Lung (tissue), 12 donors: ENCODE results near the gene CDC42BPB. TPM values are rescaled to one million over a fixed set of nuclear protein-coding genes. Genes with fewer than 3 reads are reported as not detected.

Experiments
- ATAC-seq: fragments of 200-7000 bp; cut with Tn5 transposase; one replicate; pipeline ENCODE4 v1.9.1; 2020; ENCODE audit warnings: moderate number of reproducible peaks; ENCODE audit not compliant: insufficient read depth, low FRiP score
- DNase-seq, 3 donors: peaks; one replicate each; pipeline ENCODE4 v3.0.0-alpha.2; 2013 to 2017
- H3K27ac ChIP-seq, 2 donors: one replicate each; pipeline ENCODE4 v1.5.1; 2013; ENCODE audit warnings: mild to moderate bottlenecking in 2 of 2, moderate library complexity in 2 of 2, control low read depth in 1 of 2, inconsistent platforms in 1 of 2, low read depth in 1 of 2, low read length in 1 of 2
- H3K27me3 ChIP-seq, 3 donors: one replicate each; pipeline ENCODE4 v1.5.1; 2013; ENCODE audit warnings: low read length in 2 of 3; ENCODE audit not compliant: control insufficient read depth in 3 of 3, insufficient read depth in 3 of 3
- H3K36me3 ChIP-seq, 4 donors: one replicate each; pipeline ENCODE4 v1.5.1; 2013; ENCODE audit warnings: low read length in 4 of 4, mild to moderate bottlenecking in 1 of 4, moderate library complexity in 1 of 4; ENCODE audit not compliant: control insufficient read depth in 4 of 4, insufficient read depth in 4 of 4
- H3K4me1 ChIP-seq, 5 donors: one replicate each; pipeline ENCODE4 v1.5.1; 2013; ENCODE audit warnings: low read length in 5 of 5, mild to moderate bottlenecking in 2 of 5, moderate library complexity in 1 of 5; ENCODE audit not compliant: control insufficient read depth in 5 of 5, insufficient read depth in 5 of 5
- H3K4me3 ChIP-seq: one replicate; pipeline ENCODE4 v1.5.1; 2013; ENCODE audit warnings: mild to moderate bottlenecking, control low read depth, moderate library complexity
- H3K9ac ChIP-seq, 2 donors: one replicate each; pipeline ENCODE4 v1.5.1; 2013; ENCODE audit warnings: low read length in 2 of 2, control low read depth in 1 of 2; ENCODE audit not compliant: insufficient read depth in 1 of 2
- H3K9me3 ChIP-seq, 4 donors: one replicate each; pipeline ENCODE4 v1.5.1; 2013; ENCODE audit warnings: low read length in 3 of 4, mild to moderate bottlenecking in 1 of 4, moderate library complexity in 1 of 4; ENCODE audit not compliant: control insufficient read depth in 4 of 4, insufficient read depth in 3 of 4
- WGBS, 2 donors: extraction: QIAGEN DNeasy Blood & Tissue Kit; methylation state at CpG; one replicate each; pipeline ENCODE4 v1.1.7; 2013; 5-methylcytosine and 5-hydroxymethylcytosine counted together
- polyA plus RNA-seq, 2 donors: library from polyadenylated mRNA; stranded (reverse); fragments of 200-250 nt; gene quantifications; one replicate each; pipeline ENCODE4 v1.2.1, GENCODE V29; 2013
- total RNA-seq, 2 donors: library from RNA; depleted of rRNA in 1 of 2; stranded (reverse); fragments of >200 nt in 1 of 2; gene quantifications; one replicate each; pipeline ENCODE4 v1.2.1, GENCODE V29; 2014 to 2021
- TF ChIP-seq, protein P1 (sequence below): IDR thresholded peaks from 2 replicates; pipeline ENCODE4 v1.5.1; 2012; ENCODE audit warnings: mild to moderate bottlenecking; ENCODE audit errors: control extremely low read depth, extremely low read depth
- donor health status: control.
- donor health status: control.
- donor health status: Bipolar disorder and iron deficiency.
- donor health status: healthy.
- donor health status: DM: yes; HTN: yes; CAD: no.

The CDC42BPB gene
- total and polyA plus RNA-seq, 4 donors = 39.3 to 97.9 (median 66.6) TPM

- peaks cover 3 to 41% (median 25%) of the 10 kb centered on the region in 5 donors for H3K4me1 ChIP-seq
- no peak for ATAC-seq
- DNase-seq = peak in 2 of 3 donors; percentile 54 to 73
- peak overlapping the region; percentile 28 to 71 for H3K27ac ChIP-seq
- 51 to 56% methylated on average over 15 of the region's 15 CpGs for WGBS, 2 donors
- H3K36me3 ChIP-seq = peaks cover 0 to 5% (median 0%) of the 10 kb centered on the region in 4 donors
- peak overlapping the region in 1 of 2 donors; percentile 46 for H3K9ac ChIP-seq
- peaks cover 0 to 3% (median 0%) of the 10 kb centered on the region in 4 donors for H3K9me3 ChIP-seq
- H3K27me3 ChIP-seq = no peaks in the 10 kb centered on the region
- H3K4me3 ChIP-seq = no peak overlapping the region
- TF ChIP-seq, protein P1, sequence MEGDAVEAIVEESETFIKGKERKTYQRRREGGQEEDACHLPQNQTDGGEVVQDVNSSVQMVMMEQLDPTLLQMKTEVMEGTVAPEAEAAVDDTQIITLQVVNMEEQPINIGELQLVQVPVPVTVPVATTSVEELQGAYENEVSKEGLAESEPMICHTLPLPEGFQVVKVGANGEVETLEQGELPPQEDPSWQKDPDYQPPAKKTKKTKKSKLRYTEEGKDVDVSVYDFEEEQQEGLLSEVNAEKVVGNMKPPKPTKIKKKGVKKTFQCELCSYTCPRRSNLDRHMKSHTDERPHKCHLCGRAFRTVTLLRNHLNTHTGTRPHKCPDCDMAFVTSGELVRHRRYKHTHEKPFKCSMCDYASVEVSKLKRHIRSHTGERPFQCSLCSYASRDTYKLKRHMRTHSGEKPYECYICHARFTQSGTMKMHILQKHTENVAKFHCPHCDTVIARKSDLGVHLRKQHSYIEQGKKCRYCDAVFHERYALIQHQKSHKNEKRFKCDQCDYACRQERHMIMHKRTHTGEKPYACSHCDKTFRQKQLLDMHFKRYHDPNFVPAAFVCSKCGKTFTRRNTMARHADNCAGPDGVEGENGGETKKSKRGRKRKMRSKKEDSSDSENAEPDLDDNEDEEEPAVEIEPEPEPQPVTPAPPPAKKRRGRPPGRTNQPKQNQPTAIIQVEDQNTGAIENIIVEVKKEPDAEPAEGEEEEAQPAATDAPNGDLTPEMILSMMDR = no peak
These were observed 33.4 kb downstream of the CDC42BPB start for GRCh38 chr14:103023881-103024473.

DNA sequence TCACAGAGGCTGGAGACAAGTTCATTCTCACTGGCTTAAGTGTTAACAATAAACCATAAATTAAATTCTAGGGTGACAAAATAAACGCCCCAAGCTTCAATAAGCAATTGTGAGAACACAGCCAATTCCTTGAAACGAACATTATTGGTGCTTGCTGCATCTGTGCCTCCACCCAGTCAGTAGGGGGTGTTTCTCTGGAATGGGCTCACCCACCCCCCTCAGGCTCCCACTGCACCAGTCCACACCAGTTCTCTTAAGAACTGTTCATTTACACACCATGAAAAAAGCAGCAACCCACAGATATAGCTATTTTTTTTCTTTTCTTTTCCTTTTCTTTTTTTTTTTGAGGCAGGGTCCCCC, 34.7 kb downstream of the CDC42BPB start:
- WGBS, 2 donors = 51 to 72% methylated on average over 2 of the region's 2 CpGs
- no peak overlapping the region for H3K9ac ChIP-seq
- DNase-seq = no peak
- peak overlapping the region in 1 of 2 donors; percentile 4 for H3K27ac ChIP-seq
- H3K36me3 ChIP-seq = peaks cover 0 to 5% (median 0%) of the 10 kb centered on the region in 4 donors
- H3K4me3 ChIP-seq = no peak overlapping the region
- no peak for ATAC-seq
- TF ChIP-seq, protein P1 = no peak
- no peaks in the 10 kb centered on the region for H3K27me3 ChIP-seq
- peaks cover 0 to 3% (median 0%) of the 10 kb centered on the region in 4 donors for H3K9me3 ChIP-seq
- peaks cover 3 to 41% (median 25%) of the 10 kb centered on the region in 5 donors for H3K4me1 ChIP-seq

- ATAC-seq (no peak), DNase-seq (peak; percentile 45 to 49 (median 45))
- Histone ChIP-seq H3K4me3 (no peak overlapping the region), H3K9ac (no peak overlapping the region), H3K9me3 (peaks cover 0 to 3% (median 0%) of the 10 kb centered on the region in 4 donors), H3K4me1 (peaks cover 3 to 41% (median 25%) of the 10 kb centered on the region in 5 donors), H3K27me3 (no peaks in the 10 kb centered on the region), H3K27ac (peak overlapping the region in 1 of 2 donors; percentile 12), H3K36me3 (peaks cover 0 to 5% (median 0%) of the 10 kb centered on the region in 4 donors)
- 51 to 79% methylated on average over 12 of the region's 12 CpGs for WGBS, 2 donors
- TF ChIP-seq, protein P1 = no peak
These were observed 35.2 kb downstream of the CDC42BPB start for GRCh38 chr14:103022002-103022684.
